ENCODE measurements around the gene RPS3A.

RPS3A gene

DNA sequence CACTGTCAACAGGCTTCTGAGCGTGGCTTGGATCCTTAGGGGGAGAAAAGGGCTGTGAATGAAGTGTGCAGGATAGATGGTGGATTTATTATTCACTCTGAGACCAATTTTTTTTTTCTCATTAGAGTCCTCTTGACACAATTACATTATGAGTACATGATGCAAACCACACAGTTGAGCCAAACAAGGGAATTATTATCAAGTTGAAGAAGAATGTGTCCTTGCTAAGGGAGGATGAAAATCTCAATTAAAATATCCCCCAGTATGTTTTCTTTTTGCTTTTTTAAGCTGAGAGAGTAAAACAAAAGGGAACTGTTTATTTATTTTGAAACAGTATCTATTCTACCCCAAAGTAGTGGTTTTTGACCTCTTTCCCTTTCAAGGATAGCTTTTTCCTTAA, 40.4 kb downstream of the RPS3A start:
- no peak overlapping the region for H2AFZ ChIP-seq (ENCODE audit: low read depth, low read length)
- H3K4me3 ChIP-seq (ENCODE audit: low read length), result no peak overlapping the region
- no peak overlapping the region for H3K4me2 ChIP-seq (ENCODE audit: low read length)
- H3K36me3 ChIP-seq (replicated peaks; ENCODE audit: low read depth, low read length), result no peaks in the 10 kb centered on the region
- TF ChIP-seq EZH2phosphoT487 (IDR thresholded peaks at IDR 0.05; ENCODE audit: low read depth), result no peak
- no peak for TF ChIP-seq CTCF (IDR thresholded peaks at IDR 0.05; ENCODE audit: low read depth, low read length)
- H3K9ac ChIP-seq (ENCODE audit: low read length), result no peak overlapping the region
- no peak overlapping the region for H3K27ac ChIP-seq (ENCODE audit: low read length)
- no peaks in the 10 kb centered on the region for H4K20me1 ChIP-seq (ENCODE audit: insufficient read depth, low read length)
- H3K9me3 ChIP-seq (ENCODE audit: insufficient read depth, low read length), result no peaks in the 10 kb centered on the region
- no peaks in the 10 kb centered on the region for H3K79me2 ChIP-seq (ENCODE audit: low read length)
- peaks cover 6% of the 10 kb centered on the region for H3K4me1 ChIP-seq (ENCODE audit: low read length)
- no peaks in the 10 kb centered on the region for H3K27me3 ChIP-seq (ENCODE audit: low read depth, low read length)

DNA sequence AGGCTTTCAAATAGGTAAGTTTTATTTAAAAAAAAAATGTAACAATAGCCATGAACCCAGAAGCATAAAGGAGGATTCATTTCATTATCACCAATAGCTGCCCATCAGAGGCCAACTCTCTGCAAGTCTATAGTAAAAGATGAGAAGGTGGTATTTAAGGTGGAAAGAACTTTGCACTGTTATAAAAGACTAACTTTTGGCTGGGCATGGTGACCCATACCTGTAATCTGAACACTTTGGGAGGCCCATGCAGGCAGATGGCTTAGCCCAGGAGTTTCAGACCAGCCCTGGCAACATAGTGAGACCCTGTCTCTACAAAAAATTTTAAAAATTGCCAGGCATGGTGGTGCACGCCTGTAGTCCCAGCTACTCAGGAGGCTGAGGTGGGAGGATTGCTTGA, 43.3 kb downstream of the RPS3A start:
- Histone ChIP-seq H3K9me3 (ENCODE audit: insufficient read depth, low read length) (no peaks in the 10 kb centered on the region), H4K20me1 (ENCODE audit: insufficient read depth, low read length) (no peaks in the 10 kb centered on the region), H3K79me2 (ENCODE audit: low read length) (no peaks in the 10 kb centered on the region), H3K27me3 (ENCODE audit: low read depth, low read length) (no peaks in the 10 kb centered on the region), H3K4me1 (ENCODE audit: low read length) (peaks cover 6% of the 10 kb centered on the region), H2AFZ (ENCODE audit: low read depth, low read length) (no peak overlapping the region), H3K4me3 (ENCODE audit: low read length) (no peak overlapping the region), H3K27ac (ENCODE audit: low read length) (no peak overlapping the region), H3K4me2 (ENCODE audit: low read length) (no peak overlapping the region), H3K36me3 (replicated peaks; ENCODE audit: low read depth, low read length) (no peaks in the 10 kb centered on the region), H3K9ac (ENCODE audit: low read length) (no peak overlapping the region)
- TF ChIP-seq CTCF (IDR thresholded peaks at IDR 0.05; ENCODE audit: low read depth, low read length), result no peak
- no peak for TF ChIP-seq EZH2phosphoT487 (IDR thresholded peaks at IDR 0.05; ENCODE audit: low read depth)

- H3K27ac ChIP-seq (ENCODE audit: low read length), result no peak overlapping the region
- no peak overlapping the region for H3K4me2 ChIP-seq (ENCODE audit: low read length)
- H2AFZ ChIP-seq (ENCODE audit: low read depth, low read length), result no peak overlapping the region
- H3K27me3 ChIP-seq (ENCODE audit: low read depth, low read length), result no peaks in the 10 kb centered on the region
- H3K4me3 ChIP-seq (ENCODE audit: low read length), result no peak overlapping the region
- H3K4me1 ChIP-seq (ENCODE audit: low read length), result peaks cover 6% of the 10 kb centered on the region
- H3K36me3 ChIP-seq (replicated peaks; ENCODE audit: low read depth, low read length), result no peaks in the 10 kb centered on the region
- H3K79me2 ChIP-seq (ENCODE audit: low read length), result no peaks in the 10 kb centered on the region
- no peak for TF ChIP-seq EZH2phosphoT487 (IDR thresholded peaks at IDR 0.05; ENCODE audit: low read depth)
- TF ChIP-seq CTCF (IDR thresholded peaks at IDR 0.05; ENCODE audit: low read depth, low read length), result no peak
- no peaks in the 10 kb centered on the region for H3K9me3 ChIP-seq (ENCODE audit: insufficient read depth, low read length)
- H4K20me1 ChIP-seq (ENCODE audit: insufficient read depth, low read length), result no peaks in the 10 kb centered on the region
- H3K9ac ChIP-seq (ENCODE audit: low read length), result no peak overlapping the region
Observed at GRCh38 chr4:151143162-151143561, 43.7 kb downstream of the RPS3A start.

GRCh38 chr4:151143811-151144210, 44.4 kb downstream of the RPS3A start:
- H3K27ac ChIP-seq (ENCODE audit: low read length), result no peak overlapping the region
- no peaks in the 10 kb centered on the region for H3K27me3 ChIP-seq (ENCODE audit: low read depth, low read length)
- H4K20me1 ChIP-seq (ENCODE audit: insufficient read depth, low read length), result no peaks in the 10 kb centered on the region
- no peak overlapping the region for H3K4me3 ChIP-seq (ENCODE audit: low read length)
- TF ChIP-seq CTCF (IDR thresholded peaks at IDR 0.05; ENCODE audit: low read depth, low read length) (no peak), EZH2phosphoT487 (IDR thresholded peaks at IDR 0.05; ENCODE audit: low read depth) (no peak)
- peaks cover 6% of the 10 kb centered on the region for H3K4me1 ChIP-seq (ENCODE audit: low read length)
- no peak overlapping the region for H3K4me2 ChIP-seq (ENCODE audit: low read length)
- no peak overlapping the region for H2AFZ ChIP-seq (ENCODE audit: low read depth, low read length)
- no peaks in the 10 kb centered on the region for H3K79me2 ChIP-seq (ENCODE audit: low read length)
- H3K36me3 ChIP-seq (replicated peaks; ENCODE audit: low read depth, low read length), result no peaks in the 10 kb centered on the region
- H3K9me3 ChIP-seq (ENCODE audit: insufficient read depth, low read length), result no peaks in the 10 kb centered on the region
- no peak overlapping the region for H3K9ac ChIP-seq (ENCODE audit: low read length)
